HUES48 (cell line): ENCODE results near the gene TLCD1.
A peak's percentile ranks its signal among the peaks of the same experiment; 100 is the strongest.

Source experiments
- H3K27ac ChIP-seq: one replicate; pipeline ENCODE4 v1.7.0; 2013; ENCODE audit warnings: low read depth, low read length, inconsistent platforms
- H3K27me3 ChIP-seq: 2 replicates; pipeline ENCODE4 v1.6.1; 2013; ENCODE audit warnings: mild to moderate bottlenecking, low read length; ENCODE audit not compliant: control insufficient read depth, insufficient read depth
- H3K36me3 ChIP-seq: 2 replicates; pipeline ENCODE4 v1.6.1; 2013; ENCODE audit warnings: low read length; ENCODE audit not compliant: control insufficient read depth, insufficient read depth
- H3K4me1 ChIP-seq: 2 replicates; pipeline ENCODE4 v1.6.1; 2013; ENCODE audit warnings: mild to moderate bottlenecking, low read length; ENCODE audit not compliant: control insufficient read depth, insufficient read depth
- H3K4me3 ChIP-seq: 2 replicates; pipeline ENCODE4 v1.5.1; 2013; ENCODE audit warnings: mild to moderate bottlenecking, low read depth, low read length
- H3K9ac ChIP-seq: 2 replicates; pipeline ENCODE4 v1.6.1; 2013; ENCODE audit warnings: mild to moderate bottlenecking, low read depth, low read length, moderate library complexity
- H3K9me3 ChIP-seq: 2 replicates; pipeline ENCODE4 v1.6.1; 2013; ENCODE audit warnings: low read length; ENCODE audit not compliant: control insufficient read depth, insufficient read depth

The TLCD1 gene

DNA sequence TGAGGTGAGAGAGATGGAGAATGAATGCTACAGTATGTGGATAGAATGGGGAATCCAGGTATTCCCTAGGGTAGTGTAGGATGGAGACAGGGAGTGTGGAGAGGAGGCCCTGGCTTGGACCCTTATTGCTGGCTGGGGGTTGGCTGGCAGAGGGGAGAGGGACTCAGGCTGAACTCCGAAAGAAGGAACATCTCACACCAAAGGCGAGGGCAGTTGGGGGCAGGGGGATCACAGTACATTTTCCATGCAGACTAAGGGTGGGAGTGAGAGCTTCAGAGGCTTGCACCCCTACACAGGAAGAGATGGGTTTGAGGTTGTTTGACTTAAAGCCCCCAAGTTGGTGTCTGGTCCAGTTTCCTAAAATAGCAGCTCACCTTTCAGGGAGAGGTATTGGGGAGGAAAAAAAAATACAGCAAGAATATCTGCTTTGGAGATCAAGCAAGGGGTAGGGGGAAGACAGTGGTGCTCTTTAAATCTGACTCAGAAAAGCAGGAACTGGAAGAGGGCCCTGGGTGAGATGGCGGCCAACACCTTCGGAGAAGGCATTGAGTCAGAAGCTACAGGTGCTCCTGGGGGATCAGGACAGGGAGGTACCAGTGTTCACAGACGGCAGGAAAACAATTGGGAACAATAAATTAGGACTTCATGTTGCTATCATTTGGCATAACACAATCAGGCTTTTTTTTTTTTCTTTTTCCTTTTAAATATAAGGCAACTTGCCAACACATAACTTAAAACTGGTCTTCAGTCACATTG is 30.2 kb upstream of the TLCD1 start:
- Histone ChIP-seq H3K27me3 (no peaks in the 10 kb centered on the region), H3K4me1 (peaks cover 14% of the 10 kb centered on the region), H3K9ac (no peak overlapping the region), H3K4me3 (no peak overlapping the region), H3K27ac (no peak overlapping the region), H3K36me3 (peaks cover 46% of the 10 kb centered on the region), H3K9me3 (no peaks in the 10 kb centered on the region)

DNA sequence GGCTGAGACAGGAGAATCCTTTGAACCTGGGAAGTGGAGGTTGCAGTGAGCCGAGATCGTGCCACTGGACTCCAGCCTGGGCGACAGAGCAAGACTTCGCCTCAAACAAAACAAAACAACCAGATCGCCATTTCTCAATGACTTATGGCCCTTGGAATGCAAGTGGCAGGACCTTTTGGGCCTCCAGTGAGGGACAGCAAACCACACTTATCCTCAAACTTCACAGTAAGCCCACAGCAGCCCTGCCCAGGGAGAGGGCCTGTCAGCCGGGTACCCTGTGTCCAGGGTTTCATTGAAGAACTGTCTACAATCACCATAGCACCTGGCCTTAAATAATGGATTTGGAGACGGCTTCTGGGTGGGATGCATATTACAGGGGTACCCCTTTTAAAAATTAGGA is 29.5 kb upstream of the TLCD1 start:
- no peak overlapping the region for H3K27ac ChIP-seq
- H3K4me3 ChIP-seq: no peak overlapping the region
- H3K9me3 ChIP-seq: no peaks in the 10 kb centered on the region
- no peak overlapping the region for H3K9ac ChIP-seq
- H3K27me3 ChIP-seq: no peaks in the 10 kb centered on the region
- peaks cover 8% of the 10 kb centered on the region for H3K4me1 ChIP-seq
- H3K36me3 ChIP-seq: peaks cover 53% of the 10 kb centered on the region

DNA sequence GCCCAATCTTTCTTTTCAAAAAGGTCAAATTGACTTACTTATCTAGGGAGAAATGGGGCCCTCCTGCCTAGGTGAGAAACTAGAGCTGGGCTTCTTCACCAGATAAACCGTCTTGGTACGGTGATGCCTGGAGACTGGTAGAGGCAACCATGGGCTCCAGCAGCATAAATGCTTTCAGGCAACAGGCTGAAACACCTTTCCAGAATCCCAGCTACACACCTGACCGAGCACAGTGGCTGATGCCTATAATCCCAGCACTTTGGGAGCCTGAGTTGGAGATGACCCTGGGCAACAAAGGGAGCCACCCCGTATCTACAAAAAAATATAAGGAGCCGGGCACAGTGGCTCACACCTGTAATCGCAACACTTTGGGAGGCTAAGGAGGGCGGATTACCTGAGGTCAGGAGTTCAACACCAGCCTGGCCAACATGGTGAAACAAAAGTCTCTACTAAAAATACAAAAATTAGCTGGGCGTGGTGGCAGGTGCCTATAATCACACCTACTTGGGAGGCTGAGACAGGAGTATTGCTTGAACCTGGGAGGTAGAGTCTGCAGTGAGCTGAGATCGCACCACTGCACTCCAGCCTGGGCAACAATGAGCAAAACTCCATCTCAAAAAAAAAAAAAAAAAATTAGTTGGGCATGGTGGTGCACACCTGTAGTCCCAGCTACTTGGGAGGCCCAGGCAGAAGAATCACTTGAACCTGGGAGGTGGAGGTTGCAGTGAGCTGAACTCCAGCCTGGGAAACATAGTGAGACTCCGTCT is 25.8 kb upstream of the TLCD1 start:
- Histone ChIP-seq H3K4me1 (peaks cover 11% of the 10 kb centered on the region), H3K9ac (no peak overlapping the region), H3K36me3 (peaks cover 55% of the 10 kb centered on the region)

DNA sequence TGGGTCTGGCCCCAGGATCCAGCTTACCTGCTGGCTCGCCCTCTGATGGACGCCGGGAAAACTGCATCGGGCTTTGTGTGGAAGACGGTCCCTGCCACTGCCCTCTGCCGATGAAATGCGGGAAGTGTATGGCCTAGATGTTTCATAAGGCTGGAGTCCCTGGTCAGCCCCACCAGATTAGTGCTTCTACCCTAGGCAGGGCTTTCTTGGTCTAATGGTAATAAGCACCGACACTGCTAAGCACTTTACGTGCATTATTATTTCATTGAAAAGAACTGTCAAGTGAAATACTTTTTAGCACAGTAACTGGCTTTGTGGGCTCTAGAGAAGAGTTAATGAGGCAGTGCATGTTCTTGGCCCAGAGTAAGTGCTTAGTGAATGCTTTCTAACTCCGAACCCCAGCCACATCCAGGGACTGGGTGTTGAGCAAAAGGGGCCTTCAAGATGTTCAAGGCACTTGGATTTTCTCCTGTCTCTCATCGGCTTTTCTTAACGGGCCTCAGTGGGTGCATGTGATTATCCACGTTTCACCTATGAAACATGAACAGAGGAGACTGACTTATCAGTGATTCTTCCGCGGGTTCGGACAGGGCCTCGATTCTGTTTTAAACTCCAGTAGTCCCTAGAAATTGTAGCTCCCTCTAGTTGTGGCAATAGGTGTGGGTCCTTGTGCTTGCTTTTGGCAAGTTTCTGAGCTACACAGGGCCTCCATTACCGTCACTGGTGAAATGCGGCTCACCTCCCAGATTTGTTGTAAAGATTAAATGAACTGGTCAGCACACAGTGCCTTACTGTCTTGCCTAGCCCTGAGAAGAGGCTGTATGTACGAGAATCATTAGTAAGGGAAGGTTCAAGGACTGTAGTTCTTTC is 24.4 kb upstream of the TLCD1 start:
- H3K9me3 ChIP-seq: no peaks in the 10 kb centered on the region
- H3K4me1 ChIP-seq: peaks cover 22% of the 10 kb centered on the region
- no peak overlapping the region for H3K9ac ChIP-seq
- peaks cover 58% of the 10 kb centered on the region for H3K36me3 ChIP-seq
- H3K27me3 ChIP-seq: no peaks in the 10 kb centered on the region
- H3K27ac ChIP-seq: peak overlapping the region; percentile 71
- no peak overlapping the region for H3K4me3 ChIP-seq

More for the DNA sequence above, 25.8 kb upstream of the TLCD1 start:
- Histone ChIP-seq H3K9me3 (no peaks in the 10 kb centered on the region), H3K4me3 (no peak overlapping the region), H3K27me3 (no peaks in the 10 kb centered on the region), H3K27ac (no peak overlapping the region)

DNA sequence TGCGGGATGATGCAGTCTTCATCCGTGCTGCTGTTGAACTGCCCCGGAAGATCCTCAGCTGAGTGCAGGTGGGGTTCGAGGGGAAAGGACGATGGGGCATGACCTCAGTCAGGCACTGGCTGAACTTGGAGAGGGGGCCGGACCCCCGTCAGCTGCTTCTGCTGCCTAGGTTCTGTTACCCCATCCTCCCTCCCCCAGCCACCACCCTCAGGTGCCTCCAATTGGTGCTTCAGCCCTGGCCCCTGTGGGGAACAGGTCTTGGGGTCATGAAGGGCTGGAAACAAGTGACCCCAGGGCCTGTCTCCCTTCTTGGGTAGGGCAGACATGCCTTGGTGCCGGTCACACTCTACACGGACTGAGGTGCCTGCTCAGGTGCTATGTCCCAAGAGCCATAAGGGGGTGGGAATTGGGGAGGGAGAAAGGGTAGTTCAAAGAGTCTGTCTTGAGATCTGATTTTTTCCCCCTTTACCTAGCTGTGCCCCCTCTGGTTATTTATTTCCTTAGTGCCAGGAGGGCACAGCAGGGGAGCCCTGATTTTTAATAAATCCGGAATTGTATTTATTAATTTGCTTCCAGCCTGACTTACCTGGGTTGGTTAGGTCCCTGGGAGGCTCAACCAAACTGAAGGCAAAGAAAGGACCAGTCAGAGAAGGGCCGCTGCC is 23.6 kb upstream of the TLCD1 start:
- Histone ChIP-seq H3K9me3 (no peaks in the 10 kb centered on the region), H3K27me3 (no peaks in the 10 kb centered on the region), H3K4me3 (no peak overlapping the region), H3K27ac (peak overlapping the region; percentile 71), H3K4me1 (peaks cover 22% of the 10 kb centered on the region), H3K9ac (no peak overlapping the region), H3K36me3 (peaks cover 58% of the 10 kb centered on the region)

DNA sequence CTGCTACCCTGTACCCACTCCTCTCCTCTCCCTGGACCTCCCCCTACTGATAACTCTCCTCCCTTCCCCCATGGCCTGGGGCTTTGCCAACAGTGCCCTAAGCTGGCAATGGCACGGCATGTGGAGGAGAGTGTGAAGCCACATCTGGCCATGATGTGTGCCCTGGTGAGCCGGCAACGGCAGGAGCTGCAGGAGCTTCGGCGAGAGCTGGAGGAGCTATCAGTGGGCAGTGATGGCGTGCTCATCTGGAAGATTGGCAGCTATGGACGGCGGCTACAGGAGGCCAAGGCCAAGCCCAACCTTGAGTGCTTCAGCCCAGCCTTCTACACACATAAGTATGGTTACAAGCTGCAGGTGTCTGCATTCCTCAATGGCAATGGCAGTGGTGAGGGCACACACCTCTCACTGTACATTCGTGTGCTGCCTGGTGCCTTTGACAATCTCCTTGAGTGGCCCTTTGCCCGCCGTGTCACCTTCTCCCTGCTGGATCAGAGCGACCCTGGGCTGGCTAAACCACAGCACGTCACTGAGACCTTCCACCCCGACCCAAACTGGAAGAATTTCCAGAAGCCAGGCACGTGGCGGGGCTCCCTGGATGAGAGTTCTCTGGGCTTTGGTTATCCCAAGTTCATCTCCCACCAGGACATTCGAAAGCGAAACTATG is 23.0 kb upstream of the TLCD1 start:
- H3K9ac ChIP-seq: no peak overlapping the region
- peak overlapping the region; percentile 71 for H3K27ac ChIP-seq
- no peak overlapping the region for H3K4me3 ChIP-seq
- no peaks in the 10 kb centered on the region for H3K27me3 ChIP-seq
- peaks cover 58% of the 10 kb centered on the region for H3K36me3 ChIP-seq
- H3K9me3 ChIP-seq: no peaks in the 10 kb centered on the region
- H3K4me1 ChIP-seq: peaks cover 22% of the 10 kb centered on the region

DNA sequence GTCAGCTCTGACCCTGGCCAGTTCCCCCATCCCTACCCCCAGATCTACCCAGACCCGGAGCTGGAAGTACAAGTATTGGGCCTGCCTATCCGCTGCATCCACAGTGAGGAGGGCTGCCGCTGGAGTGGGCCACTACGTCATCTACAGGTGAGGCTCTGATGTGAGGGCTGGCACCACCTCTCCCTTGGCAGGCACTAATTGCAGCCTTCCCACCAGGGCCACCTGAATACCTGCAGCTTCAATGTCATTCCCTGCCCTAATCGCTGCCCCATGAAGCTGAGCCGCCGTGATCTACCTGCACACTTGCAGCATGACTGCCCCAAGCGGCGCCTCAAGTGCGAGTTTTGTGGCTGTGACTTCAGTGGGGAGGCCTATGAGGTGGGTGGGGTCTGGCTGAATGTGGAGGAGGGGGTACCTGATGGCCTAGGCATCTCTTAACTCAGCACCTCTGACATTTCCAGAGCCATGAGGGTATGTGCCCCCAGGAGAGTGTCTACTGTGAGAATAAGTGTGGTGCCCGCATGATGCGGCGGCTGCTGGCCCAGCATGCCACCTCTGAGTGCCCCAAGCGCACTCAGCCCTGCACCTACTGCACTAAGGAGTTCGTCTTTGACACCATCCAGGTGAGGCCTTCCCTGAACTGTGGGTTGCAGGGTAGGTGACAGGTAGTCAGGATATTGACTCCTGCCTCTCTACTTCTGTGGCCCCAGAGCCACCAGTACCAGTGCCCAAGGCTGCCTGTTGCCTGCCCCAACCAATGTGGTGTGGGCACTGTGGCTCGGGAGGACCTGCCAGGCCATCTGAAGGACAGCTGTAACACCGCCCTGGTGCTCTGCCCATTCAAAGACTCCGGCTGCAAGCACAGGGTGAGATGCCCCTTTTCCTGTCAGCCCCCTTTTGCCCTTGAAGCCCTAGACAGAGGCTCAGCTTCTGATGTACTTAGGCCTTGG is 22.0 kb upstream of the TLCD1 start:
- H3K4me1 ChIP-seq: peaks cover 22% of the 10 kb centered on the region
- H3K9ac ChIP-seq: no peak overlapping the region
- peak overlapping the region; percentile 100 for H3K27ac ChIP-seq
- H3K27me3 ChIP-seq: no peaks in the 10 kb centered on the region
- H3K4me3 ChIP-seq: no peak overlapping the region
- no peaks in the 10 kb centered on the region for H3K9me3 ChIP-seq
- H3K36me3 ChIP-seq: peaks cover 58% of the 10 kb centered on the region

DNA sequence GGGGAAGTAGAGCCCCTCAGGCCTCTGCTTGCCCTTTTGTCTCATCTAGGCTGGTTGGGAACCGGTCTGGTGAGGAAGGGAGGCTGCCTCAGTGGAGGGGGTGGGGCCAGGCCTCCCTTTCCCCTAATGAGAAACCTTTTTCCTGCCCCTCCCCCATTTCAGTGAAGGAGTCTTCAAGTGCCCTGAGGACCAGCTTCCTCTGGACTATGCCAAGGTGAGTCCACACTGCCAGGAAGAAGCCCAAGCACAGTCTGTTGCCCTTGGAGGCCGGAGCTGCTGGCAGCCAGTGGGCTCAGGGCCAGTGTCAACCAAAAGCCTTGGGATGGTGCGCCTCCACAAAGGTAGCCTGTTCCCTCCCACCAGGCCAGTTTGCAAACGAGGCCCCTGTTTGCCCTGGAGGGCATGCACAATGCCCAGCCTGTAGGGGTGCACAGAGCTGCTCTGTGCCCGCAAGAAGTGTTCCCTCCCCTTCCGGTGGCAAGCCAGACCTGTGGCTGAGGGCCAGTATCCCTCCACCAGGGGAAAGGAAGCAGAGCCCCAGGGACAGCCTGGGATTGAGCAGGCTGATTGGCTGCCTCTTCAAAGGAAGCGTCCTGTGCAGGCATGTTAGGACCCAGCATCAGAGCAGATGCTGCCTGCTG is 21.1 kb upstream of the TLCD1 start:
- Histone ChIP-seq H3K9ac (no peak overlapping the region), H3K4me3 (no peak overlapping the region), H3K9me3 (no peaks in the 10 kb centered on the region), H3K36me3 (peaks cover 54% of the 10 kb centered on the region), H3K27me3 (no peaks in the 10 kb centered on the region), H3K27ac (peak overlapping the region; percentile 100), H3K4me1 (peaks cover 22% of the 10 kb centered on the region)

DNA sequence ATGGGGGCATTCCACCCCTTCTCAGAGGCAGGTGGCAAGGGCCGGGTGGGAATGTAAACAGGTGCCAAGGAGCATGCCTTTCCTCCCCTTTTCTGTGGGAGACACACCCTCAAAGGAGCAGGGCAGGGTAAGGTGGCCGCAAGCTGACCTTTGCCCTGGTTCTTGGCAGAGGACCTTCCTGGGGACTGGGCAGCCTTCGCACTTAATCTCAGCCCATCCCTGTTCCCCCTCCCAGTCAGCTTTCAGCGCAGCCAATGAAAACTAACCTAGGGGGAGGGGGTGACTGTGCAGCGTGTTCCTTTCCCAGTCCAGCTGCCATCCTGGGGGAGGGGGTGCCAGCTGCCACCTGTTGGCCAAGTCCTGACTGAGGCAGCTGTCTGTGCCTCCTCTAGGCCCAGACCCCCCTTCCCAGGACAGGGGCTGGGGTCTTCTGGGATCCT is 20.6 kb upstream of the TLCD1 start:
- Histone ChIP-seq H3K9ac (no peak overlapping the region; the same call in 1 of the 2 replicates), H3K4me1 (peaks cover 22% of the 10 kb centered on the region), H3K9me3 (no peaks in the 10 kb centered on the region), H3K36me3 (peaks cover 55% of the 10 kb centered on the region), H3K27me3 (no peaks in the 10 kb centered on the region), H3K27ac (peak overlapping the region; percentile 100), H3K4me3 (peak overlapping the region; percentile 95; the same call in 1 of the 2 replicates)
